ENCODE data around the gene MYL2.

DNA sequence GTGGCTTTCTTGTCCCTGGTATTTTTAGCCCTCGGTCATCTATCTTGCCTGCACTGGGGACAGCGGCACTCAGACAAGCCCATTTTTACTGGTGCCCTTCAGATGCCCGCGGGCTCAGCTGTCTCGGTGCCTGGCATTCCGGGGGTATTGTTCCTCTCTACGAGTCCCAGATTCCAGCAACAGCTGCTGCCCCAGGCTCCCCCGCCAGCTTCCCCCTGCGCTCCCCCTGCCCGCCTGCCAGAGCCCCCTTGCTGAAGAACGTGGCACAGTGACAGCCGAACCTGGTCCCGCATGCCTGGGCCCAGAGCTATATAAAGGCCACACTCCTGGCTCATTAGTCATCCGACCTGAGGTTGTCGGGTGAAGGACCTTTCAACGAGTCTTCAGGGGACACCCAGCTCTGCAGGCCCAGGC, 10.9 kb upstream of the MYL2 start:
- TF ChIP-seq POLR2A (IDR thresholded peaks at IDR 0.05) (no peak), POLR2AphosphoS5 (IDR thresholded peaks at IDR 0.05) (no peak), EP300 (IDR thresholded peaks at IDR 0.05) (no peak)
- TF ChIP-seq, protein P1, sequence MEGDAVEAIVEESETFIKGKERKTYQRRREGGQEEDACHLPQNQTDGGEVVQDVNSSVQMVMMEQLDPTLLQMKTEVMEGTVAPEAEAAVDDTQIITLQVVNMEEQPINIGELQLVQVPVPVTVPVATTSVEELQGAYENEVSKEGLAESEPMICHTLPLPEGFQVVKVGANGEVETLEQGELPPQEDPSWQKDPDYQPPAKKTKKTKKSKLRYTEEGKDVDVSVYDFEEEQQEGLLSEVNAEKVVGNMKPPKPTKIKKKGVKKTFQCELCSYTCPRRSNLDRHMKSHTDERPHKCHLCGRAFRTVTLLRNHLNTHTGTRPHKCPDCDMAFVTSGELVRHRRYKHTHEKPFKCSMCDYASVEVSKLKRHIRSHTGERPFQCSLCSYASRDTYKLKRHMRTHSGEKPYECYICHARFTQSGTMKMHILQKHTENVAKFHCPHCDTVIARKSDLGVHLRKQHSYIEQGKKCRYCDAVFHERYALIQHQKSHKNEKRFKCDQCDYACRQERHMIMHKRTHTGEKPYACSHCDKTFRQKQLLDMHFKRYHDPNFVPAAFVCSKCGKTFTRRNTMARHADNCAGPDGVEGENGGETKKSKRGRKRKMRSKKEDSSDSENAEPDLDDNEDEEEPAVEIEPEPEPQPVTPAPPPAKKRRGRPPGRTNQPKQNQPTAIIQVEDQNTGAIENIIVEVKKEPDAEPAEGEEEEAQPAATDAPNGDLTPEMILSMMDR (IDR thresholded peaks at IDR 0.05): no peak

All from suprapubic skin (tissue), 4 donors.